MM.1S (cell line): ENCODE measurements around the gene FAM149B1.

Experiments used
- CTCF ChIP-seq: fragments of 300-600 bp; sonication (generic); IDR thresholded peaks from 2 replicates; pipeline ENCODE4 v1.5.1; 2016; ENCODE audit warnings: antibody characterized with exemption, low read length, mixed read lengths
- EZH2 ChIP-seq: fragments of 300-600 bp; sonication (generic); optimal IDR thresholded peaks from 2 replicates; pipeline ENCODE3; 2017; ENCODE audit warnings: low read depth, mild to moderate bottlenecking, antibody characterized with exemption, low read length, mixed read lengths
- EZH2phosphoT487 ChIP-seq: fragments of 300-600 bp; sonication (generic); IDR thresholded peaks from 2 replicates; pipeline ENCODE4 v1.6.1; 2018; ENCODE audit warnings: antibody characterized with exemption, low read length

- TF ChIP-seq CTCF (no peak), EZH2phosphoT487 (no peak), EZH2 (no peak)
Observed at GRCh38 chr10:73163096-73163495, 4.8 kb upstream of the FAM149B1 start.
